Mucosa of gallbladder (tissue), 1 donor: ENCODE data around the gene GBP3. TPM values are rescaled to one million over a fixed set of nuclear protein-coding genes. Genes with fewer than 3 reads are reported as not detected.
"Not testable (repeated sequence)": the region's sequence is repeated elsewhere in the genome, so short reads cannot be mapped to it uniquely, and the experiment has no call there.

Experiments
- DNase-seq: peaks from one replicate; pipeline ENCODE4 v3.0.0-alpha.2; 2020; ENCODE audit warnings: low spot score
- total RNA-seq: library from RNA; stranded (reverse); gene quantifications from one replicate; pipeline ENCODE4 v1.2.1, GENCODE V29; 2021
- donor health status: DM: no; HTN: no; CAD: no.

The GBP3 gene
- total RNA-seq, 1 donor from 2014 or later = 58.1 TPM

DNA sequence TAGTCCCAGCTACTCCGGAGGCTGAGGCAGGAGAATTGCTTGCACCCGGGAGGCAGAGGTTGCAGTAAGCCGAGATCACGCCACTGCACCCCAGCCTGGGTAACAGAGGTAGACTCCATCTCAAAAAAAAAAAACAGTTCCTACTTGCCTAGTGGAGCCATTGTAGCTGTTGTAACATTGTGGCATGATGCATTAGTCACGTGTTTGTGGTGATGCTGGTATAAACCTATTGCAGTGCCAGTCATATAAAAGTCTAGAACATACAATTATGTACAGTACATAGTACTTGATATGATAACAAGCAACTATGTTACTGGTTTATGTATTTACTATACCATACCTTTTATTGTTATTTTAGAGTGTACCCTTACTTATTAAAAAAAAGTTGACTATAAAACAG lies 46.4 kb downstream of the GBP3 start:
- DNase-seq = no peak

GRCh38 chr1:88974616-88975172 lies 48.0 kb downstream of the GBP3 start:
- DNase-seq = not testable (repeated sequence)

DNA sequence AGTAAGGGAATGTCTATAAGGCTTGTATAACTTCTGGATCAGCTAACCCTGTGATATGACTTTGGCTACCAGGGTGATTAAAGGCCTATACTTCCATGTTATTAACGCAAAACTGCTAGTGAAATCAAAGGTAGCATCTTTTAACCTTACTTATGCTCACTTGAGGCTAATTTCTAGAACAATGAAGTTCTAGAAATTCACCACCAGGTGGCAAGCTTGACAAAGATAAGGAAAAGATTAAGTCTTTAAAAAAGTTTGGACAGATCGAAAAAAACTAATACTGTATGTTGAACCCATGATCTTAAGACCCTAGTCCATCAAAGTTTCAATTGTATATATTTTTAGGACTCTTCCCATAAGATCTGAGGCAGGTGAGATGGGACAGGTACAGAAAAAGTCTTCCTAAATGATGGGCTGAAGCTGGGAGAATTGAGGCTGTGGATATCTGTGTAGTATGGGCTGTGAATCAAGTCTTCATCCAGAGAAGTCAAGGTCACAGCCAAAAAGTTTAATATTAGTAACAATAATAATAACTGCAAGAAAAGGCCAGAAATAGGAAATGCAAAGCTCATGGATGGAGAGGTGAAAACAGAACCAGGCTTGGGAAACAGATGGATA lies 49.0 kb downstream of the GBP3 start:
- no peak for DNase-seq

- no peak for DNase-seq
Observed at GRCh38 chr1:88961647-88962275, 60.9 kb downstream of the GBP3 start.

DNA sequence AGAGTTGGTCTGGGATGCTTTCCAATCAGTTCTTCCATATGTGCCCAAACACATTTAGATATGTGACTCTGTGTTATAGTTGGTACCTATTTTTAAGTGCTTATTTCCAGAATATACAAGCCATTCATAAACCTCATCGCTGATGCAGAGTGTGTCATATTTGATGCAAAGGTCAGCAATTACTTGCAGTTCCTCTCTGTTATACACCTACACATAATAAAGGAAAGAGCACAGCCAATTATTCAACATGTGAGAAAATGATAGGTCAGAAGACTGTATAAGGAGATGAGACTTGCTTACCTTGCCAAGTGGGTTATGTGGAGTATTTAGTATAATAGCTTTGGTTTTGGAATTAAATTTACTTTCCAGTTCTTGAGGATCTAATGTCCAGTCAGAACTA lies 61.6 kb downstream of the GBP3 start:
- no peak for DNase-seq

Other genes with a start within 250 kb of the GBP3 start
- gene GTF2B, start 131.3 kb downstream of the GBP3 start, total RNA-seq = 23.8 TPM
- 19.1 TPM for gene KYAT3, start 30.2 kb downstream of the GBP3 start, total RNA-seq
- gene RBMXL1, start 30.2 kb downstream of the GBP3 start, total RNA-seq = 16.7 TPM
- gene GBP1, start 42.3 kb upstream of the GBP3 start, total RNA-seq = 30.3 TPM
- 67.8 TPM for gene GBP2, start 103.2 kb upstream of the GBP3 start, total RNA-seq
- not detected for gene GBP7, start 153.1 kb upstream of the GBP3 start, total RNA-seq
- 4.6 TPM for gene GBP4, start 176.1 kb upstream of the GBP3 start, total RNA-seq
- gene GBP5, start 250.0 kb upstream of the GBP3 start, total RNA-seq = 4.2 TPM